HuH-7.5 (cell line): ENCODE data around the gene DNMT3B.
"Not testable (repeated sequence)": the region's sequence is repeated elsewhere in the genome, so short reads cannot be mapped to it uniquely, and the experiment has no call there.

ENCODE experiments used
- DNase-seq: peaks from one replicate; pipeline ENCODE4 v3.0.0; 2011; ENCODE audit warnings: low spot score

DNMT3B gene

GRCh38 chr20:32761831-32762753 lies at the start of gene DNMT3B:
TSS of gene DNMT3B (plus strand) at chr20:32762385. CDS start at chr20:32780324, 17,939 bp downstream.
- DNase-seq = peak; percentile 95

GRCh38 chr20:32718749-32719348 lies 43.3 kb upstream of the DNMT3B start:
- DNase-seq = no peak

- DNase-seq = no peak
Observed at GRCh38 chr20:32727683-32728082, 34.5 kb upstream of the DNMT3B start.

- not testable (repeated sequence) for DNase-seq
Observed at GRCh38 chr20:32728435-32728834, 33.8 kb upstream of the DNMT3B start.

GRCh38 chr20:32729334-32729733 lies 32.9 kb upstream of the DNMT3B start:
- not testable (repeated sequence) for DNase-seq

- DNase-seq = peak; percentile 74
Observed at GRCh38 chr20:32731882-32732266, 30.3 kb upstream of the DNMT3B start.

GRCh38 chr20:32737371-32738223 lies 24.6 kb upstream of the DNMT3B start:
- DNase-seq = no peak

GRCh38 chr20:32741151-32741550 lies 21.0 kb upstream of the DNMT3B start:
- no peak for DNase-seq

- DNase-seq = no peak
Observed at GRCh38 chr20:32742322-32743236, 19.6 kb upstream of the DNMT3B start.

GRCh38 chr20:32743237-32744112 lies 18.7 kb upstream of the DNMT3B start, which contains the start of gene COMMD7:
TSS of gene COMMD7 (minus strand) at chr20:32743467. CDS start at chr20:32743391, 76 bp downstream.
- peak; percentile 48 for DNase-seq

GRCh38 chr20:32749914-32750637 lies 12.1 kb upstream of the DNMT3B start:
- DNase-seq = no peak

- no peak for DNase-seq
Observed at GRCh38 chr20:32751293-32751692, 10.9 kb upstream of the DNMT3B start.

GRCh38 chr20:32751702-32752457 lies 10.3 kb upstream of the DNMT3B start:
- DNase-seq = no peak

- no peak for DNase-seq
Observed at GRCh38 chr20:32752458-32753250, 9.5 kb upstream of the DNMT3B start.

- DNase-seq = no peak
Observed at GRCh38 chr20:32753731-32754130, 8.5 kb upstream of the DNMT3B start.

GRCh38 chr20:32756156-32756555 lies 6.0 kb upstream of the DNMT3B start:
- DNase-seq = no peak

- no peak for DNase-seq
Observed at GRCh38 chr20:32761417-32761830, 761 bp upstream of the DNMT3B start.

GRCh38 chr20:32762754-32763201 lies 593 bp downstream of the DNMT3B start:
- no peak for DNase-seq
